HCT116 (cell line): ENCODE results near the gene SPEF2.

Experiments
- POLR2A ChIP-seq: IDR thresholded peaks from 2 replicates; pipeline ENCODE4 v1.7.0; 2011; ENCODE audit warnings: borderline replicate concordance; ENCODE audit not compliant: insufficient read depth, insufficient read length; ENCODE audit errors: extremely low read depth
- TF ChIP-seq, protein P1 (sequence below), 3 experiments: fragments of 200-600 bp in 1 of 3; sonication (generic) in 1 of 3; IDR thresholded peaks in 2 of 3; conservative IDR thresholded peaks in 1 of 3; 2 replicates each; pipeline ENCODE4 v1.5.1; 2012 to 2017; ENCODE audit warnings: low read depth in 2 of 3, low read length in 2 of 3, antibody characterized with exemption in 1 of 3, borderline replicate concordance in 1 of 3, control low read depth in 1 of 3, mild to moderate bottlenecking in 1 of 3, mixed read lengths in 1 of 3, mixed run types in 1 of 3, moderate library complexity in 1 of 3; ENCODE audit not compliant: insufficient read depth in 1 of 3

DNA sequence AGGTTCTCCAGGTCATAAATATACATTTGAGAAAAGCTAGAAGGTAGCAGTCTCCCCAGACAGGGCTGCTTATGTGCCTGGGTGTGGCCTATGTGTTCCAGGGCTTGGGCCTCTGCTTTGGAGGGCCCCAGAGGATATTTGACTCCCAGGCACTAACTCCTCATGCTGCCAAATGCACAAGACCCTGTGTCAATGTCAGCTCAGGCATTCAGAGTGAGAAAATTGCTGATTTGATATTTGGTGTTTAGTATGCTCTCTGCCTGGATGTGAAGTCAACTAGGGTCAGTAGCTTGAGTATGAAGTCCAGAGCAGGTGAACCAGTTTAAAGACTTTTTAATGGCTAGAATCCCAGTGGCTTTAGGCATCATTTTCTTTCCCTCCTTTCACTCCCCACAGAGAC lies 181.5 kb downstream of the SPEF2 start:
- TF ChIP-seq, protein P1, sequence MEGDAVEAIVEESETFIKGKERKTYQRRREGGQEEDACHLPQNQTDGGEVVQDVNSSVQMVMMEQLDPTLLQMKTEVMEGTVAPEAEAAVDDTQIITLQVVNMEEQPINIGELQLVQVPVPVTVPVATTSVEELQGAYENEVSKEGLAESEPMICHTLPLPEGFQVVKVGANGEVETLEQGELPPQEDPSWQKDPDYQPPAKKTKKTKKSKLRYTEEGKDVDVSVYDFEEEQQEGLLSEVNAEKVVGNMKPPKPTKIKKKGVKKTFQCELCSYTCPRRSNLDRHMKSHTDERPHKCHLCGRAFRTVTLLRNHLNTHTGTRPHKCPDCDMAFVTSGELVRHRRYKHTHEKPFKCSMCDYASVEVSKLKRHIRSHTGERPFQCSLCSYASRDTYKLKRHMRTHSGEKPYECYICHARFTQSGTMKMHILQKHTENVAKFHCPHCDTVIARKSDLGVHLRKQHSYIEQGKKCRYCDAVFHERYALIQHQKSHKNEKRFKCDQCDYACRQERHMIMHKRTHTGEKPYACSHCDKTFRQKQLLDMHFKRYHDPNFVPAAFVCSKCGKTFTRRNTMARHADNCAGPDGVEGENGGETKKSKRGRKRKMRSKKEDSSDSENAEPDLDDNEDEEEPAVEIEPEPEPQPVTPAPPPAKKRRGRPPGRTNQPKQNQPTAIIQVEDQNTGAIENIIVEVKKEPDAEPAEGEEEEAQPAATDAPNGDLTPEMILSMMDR (IDR thresholded peaks at IDR 0.05 in 2 of 3, conservative IDR thresholded peaks at IDR 0.05 in 1 of 3; ENCODE audit: borderline replicate concordance in 1 of 3, insufficient read depth in 1 of 3, low read depth in 2 of 3, low read length in 2 of 3) = no peak
- no peak for TF ChIP-seq POLR2A
